GM12801 (cell line): ENCODE measurements around the gene DMXL2.

Experiments
- CTCF ChIP-seq: IDR thresholded peaks from one replicate; pipeline ENCODE4 v1.5.1; 2011; ENCODE audit warnings: control low read depth; ENCODE audit not compliant: insufficient read length; ENCODE audit errors: extremely low read depth

Gene DMXL2

GRCh38 chr15:51491941-51492340 lies 130.6 kb downstream of the DMXL2 start:
- no peak for TF ChIP-seq CTCF

DNA sequence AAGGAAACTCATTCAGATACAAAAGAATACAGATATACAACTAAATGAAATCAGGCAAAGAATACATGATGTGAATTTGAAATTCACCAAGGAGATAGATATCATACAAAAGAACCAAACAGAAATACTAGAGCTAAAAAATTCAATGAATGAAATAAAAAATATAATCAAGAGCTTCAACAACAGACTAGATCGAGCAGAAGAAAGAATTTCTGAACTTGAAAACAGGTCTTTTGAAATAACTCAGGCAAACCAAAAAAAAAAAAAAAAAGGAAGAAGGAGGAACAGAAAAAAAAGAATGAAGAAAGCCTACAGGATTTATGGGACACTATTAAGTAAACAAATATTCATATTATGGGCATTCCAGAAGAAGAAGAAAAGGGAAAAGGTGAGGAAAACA lies 137.8 kb downstream of the DMXL2 start:
- TF ChIP-seq CTCF: no peak

DNA sequence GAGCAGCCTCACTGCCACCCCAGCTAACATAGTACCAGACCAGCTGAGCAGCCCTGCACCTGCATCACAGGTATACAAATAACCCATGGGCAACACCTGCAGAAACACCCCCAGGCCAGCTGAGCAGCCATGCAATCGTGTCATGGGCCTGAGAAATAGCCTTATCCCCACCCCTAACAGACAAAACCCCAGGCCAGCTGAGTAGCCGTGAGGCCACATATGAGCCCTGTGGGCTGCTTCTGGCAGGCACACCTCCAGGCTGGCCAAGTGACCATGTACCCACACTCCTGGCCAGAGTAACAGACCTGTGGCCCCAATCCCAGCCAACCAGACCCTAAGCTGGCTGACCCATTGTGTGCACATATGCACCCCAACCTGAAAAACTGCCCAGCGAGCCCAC lies 138.6 kb downstream of the DMXL2 start:
- no peak for TF ChIP-seq CTCF

DNA sequence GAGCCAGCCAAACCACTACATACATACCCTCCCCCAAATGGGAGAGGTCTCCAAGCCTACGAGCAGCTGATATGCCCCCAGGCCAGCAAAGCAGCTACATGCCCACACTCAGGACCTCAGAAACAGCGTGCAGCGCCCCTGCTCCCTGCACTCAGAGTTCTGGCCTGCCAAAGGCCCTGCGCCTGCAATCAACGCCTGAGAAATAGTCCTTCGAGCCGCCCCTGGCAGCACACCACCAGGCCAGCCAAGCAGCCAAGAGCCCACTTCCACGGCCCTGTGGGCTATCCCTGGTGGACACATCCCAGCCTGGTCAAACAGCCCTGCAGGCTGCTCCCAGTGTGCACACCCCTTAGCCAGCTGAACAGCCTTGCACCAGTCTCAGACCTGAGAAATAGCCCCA lies 139.1 kb downstream of the DMXL2 start:
- TF ChIP-seq CTCF: no peak

GRCh38 chr15:51475736-51476135 lies 146.8 kb downstream of the DMXL2 start:
- TF ChIP-seq CTCF: no peak

GRCh38 chr15:51470512-51470911 lies 152.1 kb downstream of the DMXL2 start:
- TF ChIP-seq CTCF: no peak

DNA sequence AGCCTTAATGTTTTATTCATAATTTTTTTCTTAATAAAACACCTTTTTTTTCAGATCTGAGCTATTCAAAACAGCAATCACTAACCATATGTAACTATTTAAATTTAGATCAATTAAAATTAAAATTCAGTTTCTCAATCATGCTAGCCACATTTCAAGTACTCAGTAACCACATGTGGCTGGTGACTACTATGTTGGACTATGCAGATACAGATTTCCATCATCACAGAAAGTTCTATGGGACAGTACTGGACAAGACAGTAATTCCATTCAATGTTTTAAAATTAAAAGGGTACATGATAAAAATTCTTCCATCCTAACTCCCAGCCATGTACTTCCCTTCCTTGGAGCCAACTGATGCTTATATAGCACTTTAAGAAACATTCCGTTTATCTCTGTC lies 161.8 kb downstream of the DMXL2 start:
- no peak for TF ChIP-seq CTCF

DNA sequence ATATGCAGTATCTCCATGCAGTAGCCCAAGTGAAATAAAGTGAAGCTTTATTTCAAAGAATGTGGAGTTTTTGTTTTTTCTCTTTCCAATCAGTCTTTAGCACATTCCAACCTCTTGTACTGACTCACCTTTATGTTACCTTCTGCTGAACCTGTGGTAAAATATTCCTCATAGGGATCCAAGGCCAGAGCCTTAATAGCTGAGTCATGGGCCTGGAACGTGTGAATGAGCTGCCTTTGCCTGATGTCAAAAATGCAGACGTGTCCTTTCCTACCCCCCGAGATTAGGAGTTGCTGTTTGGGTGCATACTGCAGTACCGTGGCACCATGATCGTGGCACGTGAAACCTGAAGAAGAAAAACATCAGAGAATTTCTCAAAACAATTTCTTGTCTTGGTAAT lies 172.6 kb downstream of the DMXL2 start:
- TF ChIP-seq CTCF: no peak
